Uterus (tissue), 2 donors: ENCODE results near the gene DUSP22.

Experiments used
- POLR2A ChIP-seq, 2 donors: fragments of 450-650 bp; IDR thresholded peaks; one replicate each; pipeline ENCODE4 v1.6.1; 2016; ENCODE audit warnings: antibody characterized with exemption in 2 of 2, mild to moderate bottlenecking in 1 of 2, moderate library complexity in 1 of 2
- TF ChIP-seq, protein P1 (sequence below), 4 experiments: fragments of 200-600 bp in 2 of 4; fragments of 450-650 bp in 2 of 4; sonication (generic) in 2 of 4; IDR thresholded peaks; one replicate each; pipeline ENCODE4 v1.5.1; 2016 to 2019; ENCODE audit warnings: antibody characterized with exemption in 4 of 4, mild to moderate bottlenecking in 2 of 4, moderate library complexity in 1 of 4

GRCh38 chr6:358847-359246 is 66.6 kb downstream of the DUSP22 start:
- TF ChIP-seq, protein P1, sequence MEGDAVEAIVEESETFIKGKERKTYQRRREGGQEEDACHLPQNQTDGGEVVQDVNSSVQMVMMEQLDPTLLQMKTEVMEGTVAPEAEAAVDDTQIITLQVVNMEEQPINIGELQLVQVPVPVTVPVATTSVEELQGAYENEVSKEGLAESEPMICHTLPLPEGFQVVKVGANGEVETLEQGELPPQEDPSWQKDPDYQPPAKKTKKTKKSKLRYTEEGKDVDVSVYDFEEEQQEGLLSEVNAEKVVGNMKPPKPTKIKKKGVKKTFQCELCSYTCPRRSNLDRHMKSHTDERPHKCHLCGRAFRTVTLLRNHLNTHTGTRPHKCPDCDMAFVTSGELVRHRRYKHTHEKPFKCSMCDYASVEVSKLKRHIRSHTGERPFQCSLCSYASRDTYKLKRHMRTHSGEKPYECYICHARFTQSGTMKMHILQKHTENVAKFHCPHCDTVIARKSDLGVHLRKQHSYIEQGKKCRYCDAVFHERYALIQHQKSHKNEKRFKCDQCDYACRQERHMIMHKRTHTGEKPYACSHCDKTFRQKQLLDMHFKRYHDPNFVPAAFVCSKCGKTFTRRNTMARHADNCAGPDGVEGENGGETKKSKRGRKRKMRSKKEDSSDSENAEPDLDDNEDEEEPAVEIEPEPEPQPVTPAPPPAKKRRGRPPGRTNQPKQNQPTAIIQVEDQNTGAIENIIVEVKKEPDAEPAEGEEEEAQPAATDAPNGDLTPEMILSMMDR (IDR thresholded peaks at IDR 0.05) = no peak
- TF ChIP-seq POLR2A (IDR thresholded peaks at IDR 0.05) = no peak
